ENCODE data around the gene SPDYE3.
"Not testable (repeated sequence)": the region's sequence is repeated elsewhere in the genome, so short reads cannot be mapped to it uniquely, and the experiment has no call there.

SPDYE3 gene

GRCh38 chr7:100344124-100344559 is 36.6 kb downstream of the SPDYE3 start:
- H3K27me3 ChIP-seq (ENCODE audit: control insufficient read depth, insufficient read depth, low read length); H3K4me3 ChIP-seq (ENCODE audit: low read depth, low read length); H3K4me1 ChIP-seq (ENCODE audit: control insufficient read depth, insufficient read depth, low read length); H3K9ac ChIP-seq (ENCODE audit: low read depth, low read length); H3K9me3 ChIP-seq (ENCODE audit: control insufficient read depth, insufficient read depth, low read length): not testable (repeated sequence)
- peaks cover 16% of the 10 kb centered on the region for H3K36me3 ChIP-seq (ENCODE audit: control insufficient read depth, insufficient read depth, low read length)

- H3K36me3 ChIP-seq (ENCODE audit: control insufficient read depth, insufficient read depth, low read length) = peaks cover 20% of the 10 kb centered on the region
- not testable (repeated sequence) for H3K27me3 ChIP-seq (ENCODE audit: control insufficient read depth, insufficient read depth, low read length); H3K9ac ChIP-seq (ENCODE audit: low read depth, low read length); H3K9me3 ChIP-seq (ENCODE audit: control insufficient read depth, insufficient read depth, low read length); H3K4me1 ChIP-seq (ENCODE audit: control insufficient read depth, insufficient read depth, low read length); H3K4me3 ChIP-seq (ENCODE audit: low read depth, low read length)
Measured at GRCh38 chr7:100344560-100345287, 37.2 kb downstream of the SPDYE3 start.

GRCh38 chr7:100345288-100345672 is 37.8 kb downstream of the SPDYE3 start:
- H3K9me3 ChIP-seq (ENCODE audit: control insufficient read depth, insufficient read depth, low read length); H3K4me1 ChIP-seq (ENCODE audit: control insufficient read depth, insufficient read depth, low read length); H3K27me3 ChIP-seq (ENCODE audit: control insufficient read depth, insufficient read depth, low read length); H3K9ac ChIP-seq (ENCODE audit: low read depth, low read length); H3K4me3 ChIP-seq (ENCODE audit: low read depth, low read length): not testable (repeated sequence)
- peaks cover 25% of the 10 kb centered on the region for H3K36me3 ChIP-seq (ENCODE audit: control insufficient read depth, insufficient read depth, low read length)

- H3K9me3 ChIP-seq (ENCODE audit: control insufficient read depth, insufficient read depth, low read length) = no peaks in the 10 kb centered on the region
- peaks cover 35% of the 10 kb centered on the region for H3K36me3 ChIP-seq (ENCODE audit: control insufficient read depth, insufficient read depth, low read length)
- H3K4me3 ChIP-seq (ENCODE audit: low read depth, low read length) = no peak overlapping the region
- no peak overlapping the region for H3K9ac ChIP-seq (ENCODE audit: low read depth, low read length)
- no peaks in the 10 kb centered on the region for H3K27me3 ChIP-seq (ENCODE audit: control insufficient read depth, insufficient read depth, low read length)
- no peaks in the 10 kb centered on the region for H3K4me1 ChIP-seq (ENCODE audit: control insufficient read depth, insufficient read depth, low read length)
Measured at GRCh38 chr7:100346921-100347320, 39.4 kb downstream of the SPDYE3 start.

- H3K9ac ChIP-seq (ENCODE audit: low read depth, low read length) = no peak overlapping the region
- peaks cover 47% of the 10 kb centered on the region for H3K36me3 ChIP-seq (ENCODE audit: control insufficient read depth, insufficient read depth, low read length)
Measured at GRCh38 chr7:100348805-100349204, 41.3 kb downstream of the SPDYE3 start.

GRCh38 chr7:100349757-100350156 is 42.3 kb downstream of the SPDYE3 start:
- no peak overlapping the region for H3K4me3 ChIP-seq (ENCODE audit: low read depth, low read length)
- H3K9ac ChIP-seq (ENCODE audit: low read depth, low read length) = no peak overlapping the region
- peaks cover 54% of the 10 kb centered on the region for H3K36me3 ChIP-seq (ENCODE audit: control insufficient read depth, insufficient read depth, low read length)
- no peaks in the 10 kb centered on the region for H3K27me3 ChIP-seq (ENCODE audit: control insufficient read depth, insufficient read depth, low read length)
- no peaks in the 10 kb centered on the region for H3K9me3 ChIP-seq (ENCODE audit: control insufficient read depth, insufficient read depth, low read length)
- H3K4me1 ChIP-seq (ENCODE audit: control insufficient read depth, insufficient read depth, low read length) = no peaks in the 10 kb centered on the region

More at GRCh38 chr7:100348805-100349204, 41.3 kb downstream of the SPDYE3 start:
- Histone ChIP-seq H3K9me3 (ENCODE audit: control insufficient read depth, insufficient read depth, low read length) (no peaks in the 10 kb centered on the region), H3K4me1 (ENCODE audit: control insufficient read depth, insufficient read depth, low read length) (no peaks in the 10 kb centered on the region), H3K4me3 (ENCODE audit: low read depth, low read length) (no peak overlapping the region), H3K27me3 (ENCODE audit: control insufficient read depth, insufficient read depth, low read length) (no peaks in the 10 kb centered on the region)

GRCh38 chr7:100351657-100352058 is 44.2 kb downstream of the SPDYE3 start:
- no peaks in the 10 kb centered on the region for H3K9me3 ChIP-seq (ENCODE audit: control insufficient read depth, insufficient read depth, low read length)
- H3K36me3 ChIP-seq (ENCODE audit: control insufficient read depth, insufficient read depth, low read length) = peaks cover 69% of the 10 kb centered on the region
- H3K9ac ChIP-seq (ENCODE audit: low read depth, low read length) = no peak overlapping the region
- no peaks in the 10 kb centered on the region for H3K27me3 ChIP-seq (ENCODE audit: control insufficient read depth, insufficient read depth, low read length)
- H3K4me3 ChIP-seq (ENCODE audit: low read depth, low read length) = no peak overlapping the region
- H3K4me1 ChIP-seq (ENCODE audit: control insufficient read depth, insufficient read depth, low read length) = no peaks in the 10 kb centered on the region

GRCh38 chr7:100352230-100352781 is 44.8 kb downstream of the SPDYE3 start:
- not testable (repeated sequence) for H3K27me3 ChIP-seq (ENCODE audit: control insufficient read depth, insufficient read depth, low read length); H3K4me1 ChIP-seq (ENCODE audit: control insufficient read depth, insufficient read depth, low read length); H3K9ac ChIP-seq (ENCODE audit: low read depth, low read length); H3K4me3 ChIP-seq (ENCODE audit: low read depth, low read length); H3K9me3 ChIP-seq (ENCODE audit: control insufficient read depth, insufficient read depth, low read length)
- peaks cover 71% of the 10 kb centered on the region for H3K36me3 ChIP-seq (ENCODE audit: control insufficient read depth, insufficient read depth, low read length)

GRCh38 chr7:100352984-100353684 is 45.6 kb downstream of the SPDYE3 start:
- Histone ChIP-seq H3K36me3 (ENCODE audit: control insufficient read depth, insufficient read depth, low read length) (peaks cover 71% of the 10 kb centered on the region), H3K4me3 (ENCODE audit: low read depth, low read length) (no peak overlapping the region), H3K9me3 (ENCODE audit: control insufficient read depth, insufficient read depth, low read length) (no peaks in the 10 kb centered on the region), H3K27me3 (ENCODE audit: control insufficient read depth, insufficient read depth, low read length) (no peaks in the 10 kb centered on the region), H3K9ac (ENCODE audit: low read depth, low read length) (no peak overlapping the region), H3K4me1 (ENCODE audit: control insufficient read depth, insufficient read depth, low read length) (no peaks in the 10 kb centered on the region)

GRCh38 chr7:100353685-100354330 is 46.3 kb downstream of the SPDYE3 start:
- Histone ChIP-seq H3K4me1 (ENCODE audit: control insufficient read depth, insufficient read depth, low read length) (no peaks in the 10 kb centered on the region), H3K9me3 (ENCODE audit: control insufficient read depth, insufficient read depth, low read length) (no peaks in the 10 kb centered on the region), H3K9ac (ENCODE audit: low read depth, low read length) (no peak overlapping the region), H3K27me3 (ENCODE audit: control insufficient read depth, insufficient read depth, low read length) (no peaks in the 10 kb centered on the region), H3K36me3 (ENCODE audit: control insufficient read depth, insufficient read depth, low read length) (peaks cover 77% of the 10 kb centered on the region), H3K4me3 (ENCODE audit: low read depth, low read length) (no peak overlapping the region)

GRCh38 chr7:100356416-100357068 is 49.0 kb downstream of the SPDYE3 start:
- H3K9ac ChIP-seq (ENCODE audit: low read depth, low read length) = no peak overlapping the region
- no peak overlapping the region for H3K4me3 ChIP-seq (ENCODE audit: low read depth, low read length)
- H3K27me3 ChIP-seq (ENCODE audit: control insufficient read depth, insufficient read depth, low read length) = no peaks in the 10 kb centered on the region
- H3K4me1 ChIP-seq (ENCODE audit: control insufficient read depth, insufficient read depth, low read length) = no peaks in the 10 kb centered on the region
- peaks cover 79% of the 10 kb centered on the region for H3K36me3 ChIP-seq (ENCODE audit: control insufficient read depth, insufficient read depth, low read length)
- no peaks in the 10 kb centered on the region for H3K9me3 ChIP-seq (ENCODE audit: control insufficient read depth, insufficient read depth, low read length)

All from iPS-15b (cell line).